Breast epithelium (tissue), 4 donors: Measurements from ENCODE around the gene CD300LB. TPM values are rescaled to one million over a fixed set of nuclear protein-coding genes. Genes with fewer than 3 reads are reported as not detected.

ENCODE experiments used
- DNase-seq, 2 donors: peaks; one replicate each; pipeline ENCODE4 v3.0.0-alpha.2; 2019; ENCODE audit warnings: low spot score in 2 of 2
- H3K27ac ChIP-seq, 2 donors: fragments of 200-600 bp; sonication (generic) in 1 of 2; one replicate each; pipeline ENCODE4 v1.5.1; 2016 to 2019; ENCODE audit warnings: mild to moderate bottlenecking in 1 of 2
- H3K27me3 ChIP-seq, 2 donors: fragments of 200-600 bp; sonication (generic) in 1 of 2; one replicate each; pipeline versions ENCODE4 v1.5.1 to v1.6.0; 2017 to 2019; ENCODE audit warnings: control low read depth in 1 of 2, mild to moderate bottlenecking in 1 of 2
- H3K36me3 ChIP-seq: fragments of 200-600 bp; one replicate; pipeline ENCODE4 v1.5.1; 2019
- H3K4me1 ChIP-seq, 2 donors: fragments of 200-600 bp; sonication (generic); one replicate each; pipeline ENCODE4 v1.5.1; 2016 to 2019; ENCODE audit warnings: control low read depth in 1 of 2
- H3K4me3 ChIP-seq, 3 donors: fragments of 200-600 bp; sonication (generic); 1 replicate in 2 of 3; 2 replicates in 1 of 3; pipeline ENCODE4 v1.5.1; 2016 to 2019; ENCODE audit warnings: mild to moderate bottlenecking in 3 of 3, moderate library complexity in 2 of 3
- H3K9me3 ChIP-seq, 2 donors: fragments of 200-600 bp; sonication (generic) in 1 of 2; one replicate each; pipeline ENCODE4 v1.5.1; 2016 to 2019; ENCODE audit warnings: control low read depth in 1 of 2
- POLR2A ChIP-seq: fragments of 450-650 bp; IDR thresholded peaks from one replicate; pipeline ENCODE4 v1.6.1; 2016; ENCODE audit warnings: antibody characterized with exemption, mild to moderate bottlenecking, moderate library complexity
- POLR2AphosphoS5 ChIP-seq, 3 donors: sonication (generic); formaldehyde crosslinking; IDR thresholded peaks; one replicate each; pipeline ENCODE4 v1.6.1; 2017; ENCODE audit warnings: antibody characterized with exemption in 3 of 3
- intact Hi-C: fragments of 100-400 bp; cut with DNase I; formaldehyde crosslinking; loops from one replicate; pipeline ENCODE4 v1.15.1; 2023; ENCODE audit warnings: low total_unique reads
- total RNA-seq, 3 donors: library from RNA; depleted of rRNA; stranded (reverse); fragments of >200 nt; gene quantifications; one replicate each; pipeline ENCODE4 v1.1.0, GENCODE V29; 2016
- TF ChIP-seq, protein P1 (sequence below), 3 donors: fragments of 450-650 bp; IDR thresholded peaks; one replicate each; pipeline ENCODE4 v1.5.1; 2016 to 2017; ENCODE audit warnings: antibody characterized with exemption in 3 of 3, mild to moderate bottlenecking in 3 of 3, moderate library complexity in 3 of 3

CD300LB gene
- total RNA-seq, 3 donors from 2014 or later, result 0.32 to 0.88 TPM; not detected in 1

DNA sequence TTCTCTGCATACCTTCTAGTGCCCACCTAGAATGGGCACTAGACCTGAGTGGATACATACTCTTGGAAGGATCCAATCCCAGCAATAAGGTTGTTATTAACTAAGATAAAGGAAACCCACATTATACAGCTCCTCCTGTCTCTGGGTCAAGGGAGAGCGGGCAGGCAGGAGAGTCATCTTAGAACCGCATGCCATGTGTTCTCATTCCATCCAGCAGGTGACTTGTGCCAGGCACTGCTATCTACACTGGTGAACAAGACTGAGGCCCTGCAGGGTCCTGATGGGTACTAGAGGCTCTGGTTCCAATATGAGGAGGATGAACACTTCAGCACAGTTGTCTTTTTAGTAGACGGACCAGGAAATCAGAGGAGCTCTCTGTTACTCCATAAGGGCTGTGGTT lies 41.9 kb upstream of the CD300LB start:
- Histone ChIP-seq H3K36me3 (no peaks in the 10 kb centered on the region), H3K27me3 (peaks cover 0 to 11% of the 10 kb centered on the region in 2 donors), H3K27ac (no peak overlapping the region), H3K4me3 (no peak overlapping the region), H3K9me3 (no peaks in the 10 kb centered on the region), H3K4me1 (no peaks in the 10 kb centered on the region)
- TF ChIP-seq, protein P1, sequence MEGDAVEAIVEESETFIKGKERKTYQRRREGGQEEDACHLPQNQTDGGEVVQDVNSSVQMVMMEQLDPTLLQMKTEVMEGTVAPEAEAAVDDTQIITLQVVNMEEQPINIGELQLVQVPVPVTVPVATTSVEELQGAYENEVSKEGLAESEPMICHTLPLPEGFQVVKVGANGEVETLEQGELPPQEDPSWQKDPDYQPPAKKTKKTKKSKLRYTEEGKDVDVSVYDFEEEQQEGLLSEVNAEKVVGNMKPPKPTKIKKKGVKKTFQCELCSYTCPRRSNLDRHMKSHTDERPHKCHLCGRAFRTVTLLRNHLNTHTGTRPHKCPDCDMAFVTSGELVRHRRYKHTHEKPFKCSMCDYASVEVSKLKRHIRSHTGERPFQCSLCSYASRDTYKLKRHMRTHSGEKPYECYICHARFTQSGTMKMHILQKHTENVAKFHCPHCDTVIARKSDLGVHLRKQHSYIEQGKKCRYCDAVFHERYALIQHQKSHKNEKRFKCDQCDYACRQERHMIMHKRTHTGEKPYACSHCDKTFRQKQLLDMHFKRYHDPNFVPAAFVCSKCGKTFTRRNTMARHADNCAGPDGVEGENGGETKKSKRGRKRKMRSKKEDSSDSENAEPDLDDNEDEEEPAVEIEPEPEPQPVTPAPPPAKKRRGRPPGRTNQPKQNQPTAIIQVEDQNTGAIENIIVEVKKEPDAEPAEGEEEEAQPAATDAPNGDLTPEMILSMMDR (IDR thresholded peaks at IDR 0.05), result no peak
- TF ChIP-seq POLR2AphosphoS5 (IDR thresholded peaks at IDR 0.05) (no peak), POLR2A (no peak)
- no peak for DNase-seq
- intact Hi-C loops, result no loop called here

DNA sequence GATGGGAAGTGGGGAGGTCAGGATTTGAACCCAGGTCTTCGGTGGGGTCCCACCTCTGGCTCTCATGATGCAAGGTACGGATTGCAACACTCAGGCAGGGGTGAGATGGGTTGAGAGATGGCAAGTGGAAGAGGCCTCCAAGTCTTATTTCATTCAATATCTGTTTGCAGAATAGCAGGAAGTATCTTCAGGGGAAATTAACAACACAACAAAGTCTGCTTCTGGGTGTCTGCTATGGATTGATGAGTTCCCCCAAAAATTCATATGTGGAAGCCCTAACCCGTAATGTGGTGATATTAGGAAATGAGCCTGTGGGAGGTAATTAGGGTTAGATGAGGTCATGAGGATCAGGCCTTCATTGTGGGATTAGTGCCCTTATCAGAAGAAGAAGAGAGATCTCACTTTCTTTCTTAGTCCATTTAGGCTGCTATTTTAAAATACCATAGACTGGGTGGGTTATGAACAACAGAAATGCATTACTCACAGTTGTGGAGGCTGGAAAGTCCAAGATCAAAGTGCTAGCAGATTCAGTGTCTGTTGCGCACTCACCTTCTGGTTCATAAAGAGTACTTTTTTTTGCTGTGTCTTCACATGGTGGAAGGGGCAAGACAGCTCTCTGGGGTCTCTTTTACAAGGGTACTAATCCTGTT lies 40.5 kb upstream of the CD300LB start:
- TF ChIP-seq POLR2A (no peak), POLR2AphosphoS5 (IDR thresholded peaks at IDR 0.05) (no peak)
- TF ChIP-seq, protein P1 (IDR thresholded peaks at IDR 0.05), result no peak
- H3K4me3 ChIP-seq, result no peak overlapping the region
- H3K9me3 ChIP-seq, result no peaks in the 10 kb centered on the region
- no peak overlapping the region for H3K27ac ChIP-seq
- intact Hi-C loops, result no loop called here
- DNase-seq, result no peak
- H3K4me1 ChIP-seq, result no peaks in the 10 kb centered on the region
- H3K27me3 ChIP-seq, result peaks cover 0 to 8% of the 10 kb centered on the region in 2 donors
- no peaks in the 10 kb centered on the region for H3K36me3 ChIP-seq

DNA sequence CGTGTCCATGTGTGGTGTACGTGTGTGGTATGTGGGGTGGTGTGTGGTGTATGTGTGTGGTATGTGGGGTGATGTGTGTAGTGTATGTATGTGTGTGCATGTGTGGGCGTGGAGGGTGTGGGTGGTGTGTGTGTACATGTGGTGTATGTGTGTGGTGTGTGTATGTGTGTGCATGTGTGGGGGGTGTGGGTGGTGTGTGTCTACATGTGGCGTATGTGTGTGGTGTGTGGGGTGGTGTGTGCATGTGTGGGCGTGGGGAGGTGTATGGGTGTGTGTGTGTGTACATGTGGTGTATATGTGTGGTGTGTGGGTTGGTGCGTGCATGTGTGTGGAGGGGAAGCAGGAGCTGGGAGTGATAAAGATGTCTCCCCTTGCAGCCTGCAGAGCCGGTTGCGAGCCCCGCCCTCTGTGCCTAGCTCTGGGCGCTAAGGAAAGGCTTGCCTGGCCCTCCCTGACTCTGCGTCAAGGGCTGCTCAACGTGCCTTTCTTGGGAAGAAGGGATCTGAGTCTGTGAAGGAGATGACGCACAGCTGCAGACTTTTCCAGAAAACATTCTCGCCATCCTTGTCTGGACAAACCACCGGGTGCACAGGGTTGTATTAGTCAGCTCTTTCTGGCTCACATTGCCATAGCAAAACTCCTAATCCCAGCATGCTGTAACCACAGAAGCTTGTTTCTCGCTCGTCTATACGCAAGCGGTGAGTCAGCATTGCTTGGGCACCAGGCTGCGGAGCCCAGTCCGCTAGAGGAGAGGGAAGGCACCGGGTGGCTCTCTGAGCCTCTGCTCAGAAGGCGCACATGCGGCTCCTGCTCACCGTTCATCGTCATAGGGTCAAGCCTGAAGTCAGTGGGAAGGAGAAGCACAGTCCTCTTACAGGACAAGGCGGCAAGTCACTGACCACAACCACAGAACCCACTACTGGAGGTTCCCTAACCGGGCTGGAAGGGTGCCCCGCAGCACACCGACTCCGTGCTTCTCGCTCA lies 38.0 kb upstream of the CD300LB start:
- no peak overlapping the region for H3K4me3 ChIP-seq
- H3K27ac ChIP-seq, result no peak overlapping the region
- no peak for DNase-seq
- no peaks in the 10 kb centered on the region for H3K4me1 ChIP-seq
- TF ChIP-seq POLR2AphosphoS5 (IDR thresholded peaks at IDR 0.05) (no peak), POLR2A (no peak)
- TF ChIP-seq, protein P1 (IDR thresholded peaks at IDR 0.05), result no peak
- intact Hi-C loops, result no loop called here
- no peaks in the 10 kb centered on the region for H3K36me3 ChIP-seq
- no peaks in the 10 kb centered on the region for H3K9me3 ChIP-seq
- H3K27me3 ChIP-seq, result peaks cover 0 to 14% of the 10 kb centered on the region in 2 donors

DNA sequence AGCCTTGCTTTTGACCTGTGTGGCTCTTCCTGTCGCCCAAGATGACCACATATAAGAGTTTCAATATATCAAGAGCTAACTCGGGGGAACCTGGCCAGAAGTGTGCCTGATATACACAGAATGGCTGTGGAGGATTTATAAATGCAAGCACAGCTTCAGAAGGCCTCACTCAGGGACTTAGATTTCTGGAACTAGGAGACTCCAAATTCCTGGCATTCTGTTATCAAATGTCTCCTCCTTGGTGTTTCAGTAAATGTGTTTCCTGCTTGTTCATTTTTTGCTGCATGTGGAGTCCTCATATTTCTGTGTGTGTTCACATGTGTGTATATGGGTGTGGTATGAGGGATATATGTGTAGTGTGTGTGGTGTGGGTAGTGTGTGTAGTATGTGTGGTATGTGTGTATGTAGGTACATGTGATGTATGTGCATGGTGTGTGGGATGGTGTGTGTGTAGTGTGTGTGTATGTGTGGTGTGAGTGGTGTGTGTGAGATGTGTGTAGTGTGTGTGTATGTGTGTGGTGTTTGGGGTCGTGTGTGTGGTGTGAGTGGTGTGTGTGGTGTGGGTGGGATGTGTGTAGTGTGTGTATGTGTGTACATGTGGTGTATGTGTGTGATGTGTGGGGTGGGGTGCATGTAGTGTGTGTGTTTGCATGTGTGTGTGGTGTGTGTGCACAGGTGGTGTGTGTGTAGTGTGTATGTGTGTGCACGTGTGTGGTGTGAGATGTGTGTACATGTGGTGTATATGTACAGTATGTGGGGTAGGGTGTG lies 37.0 kb upstream of the CD300LB start:
- intact Hi-C loops, result no loop called here
- Histone ChIP-seq H3K27ac (no peak overlapping the region), H3K4me3 (no peak overlapping the region), H3K9me3 (no peaks in the 10 kb centered on the region), H3K27me3 (peaks cover 0 to 22% of the 10 kb centered on the region in 2 donors), H3K36me3 (no peaks in the 10 kb centered on the region), H3K4me1 (no peaks in the 10 kb centered on the region)
- DNase-seq, result no peak
- no peak for TF ChIP-seq POLR2AphosphoS5 (IDR thresholded peaks at IDR 0.05)
- TF ChIP-seq POLR2A, result no peak
- TF ChIP-seq, protein P1 (IDR thresholded peaks at IDR 0.05), result no peak
